Measurements from ENCODE around the gene PIP5K1C. TPM values are rescaled to one million over a fixed set of nuclear protein-coding genes. Genes with fewer than 3 reads are reported as not detected.
"Not testable (repeated sequence)": the region's sequence is repeated elsewhere in the genome, so short reads cannot be mapped to it uniquely, and the experiment has no call there.

The PIP5K1C gene
- total RNA-seq, 2 experiments from 2014 or later = 23.9 to 37.7 TPM

DNA sequence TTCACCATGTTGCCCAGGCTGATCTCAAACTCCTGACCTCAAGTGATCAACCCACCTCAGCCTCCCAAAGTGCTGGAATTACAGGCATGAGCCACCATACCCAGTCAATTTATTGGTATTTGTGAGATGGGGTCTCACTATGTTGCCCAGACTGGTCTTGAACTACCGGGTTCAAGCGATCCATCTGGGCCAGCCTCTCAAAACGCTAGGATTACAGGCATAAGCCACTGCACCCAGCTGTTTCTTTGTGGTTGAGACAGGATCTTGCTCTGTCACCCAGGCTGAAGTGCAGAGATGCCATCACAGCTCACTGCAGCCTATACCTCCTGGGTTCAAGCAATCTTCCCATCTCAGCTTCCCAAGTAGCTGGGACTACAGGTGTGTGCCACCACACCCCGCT, 118.5 kb downstream of the PIP5K1C start:
- H3K27ac Mint-ChIP-seq; ATAC-seq; H3K4me1 Mint-ChIP-seq; H3K27me3 Mint-ChIP-seq; DNase-seq; H3K9me3 Mint-ChIP-seq (ENCODE audit: low read depth); H3K36me3 Mint-ChIP-seq; H3K4me3 Mint-ChIP-seq: not testable (repeated sequence)
- CTCF ChIA-PET = interaction anchor here (0.8 kb wide), 1 partner anchor 37 kb away, joined by 4 read pairs; no protein-coding TSS in a partner anchor

Other genes with a start within 250 kb of the PIP5K1C start
- gene SMIM24, start 219.9 kb downstream of the PIP5K1C start, total RNA-seq = 1 to 10 TPM; 1.1 to 2.3 TPM
- not detected for gene SMIM44, start 217.0 kb downstream of the PIP5K1C start, total RNA-seq
- 10 to 100 TPM; 13.3 to 17.0 TPM for gene DOHH, start 199.8 kb downstream of the PIP5K1C start, total RNA-seq
- gene FZR1, start 194.2 kb downstream of the PIP5K1C start, total RNA-seq = 10 to 100 TPM; 61.4 to 79.1 TPM
- gene TEKTIP1, start 161.3 kb downstream of the PIP5K1C start, total RNA-seq = 1 to 10 TPM; 5.7 to 7.2 TPM
- 10 to 100 TPM; 54.8 to 71.4 TPM for gene MFSD12, start 142.9 kb downstream of the PIP5K1C start, total RNA-seq
- gene HMG20B, start 127.5 kb downstream of the PIP5K1C start, total RNA-seq = 10 to 100 TPM; 50.7 to 51.7 TPM
- gene GIPC3, start 115.0 kb downstream of the PIP5K1C start, total RNA-seq = under 1 TPM; 0.15 to 0.23 TPM
- under 1 TPM; 0.26 to 0.54 TPM for gene TBXA2R, start 93.6 kb downstream of the PIP5K1C start, total RNA-seq
- 10 to 100 TPM; 33.4 to 33.7 TPM for gene CACTIN, start 73.7 kb downstream of the PIP5K1C start, total RNA-seq
- gene TJP3, start 7.9 kb upstream of the PIP5K1C start, total RNA-seq = 1 to 10 TPM; 1.0 to 1.3 TPM
- 10 to 100 TPM; 50.3 to 65.5 TPM for gene APBA3, start 61.2 kb upstream of the PIP5K1C start, total RNA-seq
- gene MRPL54, start 62.2 kb upstream of the PIP5K1C start, total RNA-seq = 10 to 100 TPM; 74.0 to 89.8 TPM
- not detected for gene RAX2, start 71.8 kb upstream of the PIP5K1C start, total RNA-seq
- 10 to 100 TPM; 26.8 to 30.8 TPM for gene MATK, start 85.9 kb upstream of the PIP5K1C start, total RNA-seq
- under 1 TPM; 0.26 TPM for gene ZFR2, start 168.6 kb upstream of the PIP5K1C start, total RNA-seq
- not detected for gene ATCAY, start 180.2 kb upstream of the PIP5K1C start, total RNA-seq
- gene NMRK2, start 232.6 kb upstream of the PIP5K1C start, total RNA-seq = not detected